Inferior parietal cortex (tissue), 1 donor: ENCODE data around the gene SH3RF1.
"Not testable (repeated sequence)": the region's sequence is repeated elsewhere in the genome, so short reads cannot be mapped to it uniquely, and the experiment has no call there.

ENCODE experiments used
- DNase-seq: peaks from one replicate; pipeline ENCODE4 v3.0.0-alpha.2; 2016; ENCODE audit errors: extremely low spot score

Gene SH3RF1

DNA sequence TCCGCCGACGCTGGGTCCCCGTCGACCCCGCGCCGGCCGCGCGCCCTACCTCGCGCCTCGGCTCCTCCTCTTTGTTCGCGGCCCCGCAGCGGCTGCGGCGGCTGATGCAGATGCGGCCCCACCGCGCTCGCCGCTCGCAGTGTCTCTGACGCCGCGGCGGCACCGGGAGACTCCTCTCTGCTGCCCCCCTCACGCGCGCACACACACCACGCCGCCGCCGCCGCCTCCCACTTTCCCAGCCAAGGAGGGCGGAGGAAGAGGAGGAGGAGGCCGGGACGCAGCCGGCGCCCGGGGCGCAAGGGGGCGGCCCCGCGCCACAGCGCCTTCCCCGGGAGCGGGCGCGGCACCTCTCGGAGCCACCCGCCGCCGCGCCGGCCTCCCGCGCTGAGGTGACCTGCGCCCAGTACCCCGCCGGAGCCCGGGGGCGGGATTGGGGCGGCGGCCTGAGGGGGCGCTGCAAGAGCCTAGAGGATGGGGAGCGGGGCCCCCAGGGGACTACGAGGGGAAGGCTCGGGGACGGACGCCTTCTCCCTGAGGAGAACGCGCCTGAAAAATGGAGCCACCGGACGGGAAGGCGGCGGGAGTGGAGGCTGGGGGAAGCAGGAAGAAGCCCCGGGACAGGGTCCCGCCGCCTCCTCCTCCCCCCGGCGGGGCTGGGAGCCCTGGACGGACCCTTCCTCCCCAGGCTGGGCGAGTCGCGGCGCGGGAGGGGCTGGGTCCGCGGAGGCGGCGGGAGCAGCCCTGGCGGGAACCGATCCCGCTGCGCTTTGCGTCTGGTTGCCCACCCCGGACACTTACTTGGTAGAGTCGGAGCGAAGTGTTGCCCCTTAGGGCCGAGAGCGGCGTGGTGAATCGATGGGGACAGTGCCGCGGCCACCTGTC lies at the start of gene SH3RF1:
Gene SH3RF1 (minus strand): TSS at position 147 of the 882 bp plus-strand sequence. CDS start 1,744 bp downstream, outside the sequence.
- DNase-seq = no peak

DNA sequence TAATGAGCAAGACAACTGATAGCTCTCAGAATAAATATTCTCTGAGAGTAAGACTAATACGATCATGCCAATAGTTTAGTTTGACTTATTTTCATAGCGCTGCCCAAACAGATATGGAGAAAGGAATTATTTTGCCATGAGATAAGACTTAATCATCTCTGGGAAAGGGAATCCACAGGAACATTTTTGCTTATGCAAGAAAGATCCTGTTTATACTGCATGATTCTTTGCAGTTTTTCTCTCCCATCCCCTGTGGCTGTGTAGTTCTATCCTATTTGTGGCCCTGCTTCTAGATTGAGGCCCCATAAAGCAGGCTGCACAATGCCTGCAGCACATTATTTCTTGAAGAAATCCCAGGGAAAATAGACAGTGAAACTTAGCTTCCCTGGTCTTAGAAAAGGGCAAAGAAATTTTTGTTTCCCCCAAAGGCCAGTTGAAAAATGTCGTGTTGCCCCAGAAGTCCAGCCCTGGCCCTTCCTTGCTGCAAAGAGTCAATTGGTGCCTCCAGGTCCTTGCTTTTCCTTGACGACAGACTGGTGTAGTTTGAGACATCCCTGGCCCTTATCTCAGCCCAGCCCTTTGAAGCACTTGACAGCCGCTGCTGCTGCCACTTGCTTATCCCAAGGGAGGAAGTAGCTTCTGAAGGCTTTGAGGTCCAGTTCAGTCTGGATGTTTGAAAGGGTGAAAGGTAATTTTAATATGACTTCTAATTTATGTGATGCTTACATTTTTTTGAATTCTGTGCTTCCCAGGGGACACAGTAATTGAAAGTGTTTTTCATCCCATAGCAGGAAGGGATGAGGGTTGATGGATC lies 45.0 kb upstream of the SH3RF1 start:
- DNase-seq = no peak

DNA sequence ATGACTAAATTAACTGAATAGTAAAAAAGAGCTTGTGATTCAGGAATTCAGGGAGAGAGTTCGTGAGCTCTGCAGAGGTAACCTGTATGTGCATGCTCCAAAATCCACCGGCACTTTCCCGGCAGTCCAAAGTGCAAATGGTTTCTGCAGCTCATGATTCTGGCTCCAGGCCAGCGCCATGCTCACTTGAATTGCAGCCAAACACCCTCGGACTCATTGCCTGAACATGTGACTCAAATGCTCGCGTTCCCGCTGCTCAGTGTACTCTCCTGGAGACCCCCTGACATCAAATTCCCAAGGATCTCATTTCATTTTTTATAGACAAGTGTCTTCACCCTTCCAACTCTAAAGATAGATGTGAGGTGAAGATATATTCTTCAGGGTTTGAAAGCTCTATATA lies 44.1 kb upstream of the SH3RF1 start:
- DNase-seq = peak; percentile 42

DNA sequence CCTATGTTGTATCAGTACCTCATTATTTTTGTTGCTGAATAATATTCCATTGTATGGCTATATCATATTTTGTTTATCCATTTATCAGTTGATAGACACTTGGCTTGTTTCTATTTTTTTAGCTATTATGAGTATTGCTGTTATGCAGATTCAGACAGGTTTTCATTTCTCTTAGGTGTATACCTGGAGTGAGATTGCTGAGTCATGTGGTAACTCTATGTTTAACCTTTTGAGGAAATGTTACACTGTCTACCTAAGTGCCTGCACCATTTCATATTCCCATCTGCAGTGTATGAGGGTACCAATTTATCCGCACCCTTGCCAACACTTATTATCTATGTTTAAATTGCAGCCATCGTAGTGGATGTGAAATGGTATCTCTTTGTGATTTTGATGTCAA lies 43.0 kb upstream of the SH3RF1 start:
- DNase-seq = no peak

DNA sequence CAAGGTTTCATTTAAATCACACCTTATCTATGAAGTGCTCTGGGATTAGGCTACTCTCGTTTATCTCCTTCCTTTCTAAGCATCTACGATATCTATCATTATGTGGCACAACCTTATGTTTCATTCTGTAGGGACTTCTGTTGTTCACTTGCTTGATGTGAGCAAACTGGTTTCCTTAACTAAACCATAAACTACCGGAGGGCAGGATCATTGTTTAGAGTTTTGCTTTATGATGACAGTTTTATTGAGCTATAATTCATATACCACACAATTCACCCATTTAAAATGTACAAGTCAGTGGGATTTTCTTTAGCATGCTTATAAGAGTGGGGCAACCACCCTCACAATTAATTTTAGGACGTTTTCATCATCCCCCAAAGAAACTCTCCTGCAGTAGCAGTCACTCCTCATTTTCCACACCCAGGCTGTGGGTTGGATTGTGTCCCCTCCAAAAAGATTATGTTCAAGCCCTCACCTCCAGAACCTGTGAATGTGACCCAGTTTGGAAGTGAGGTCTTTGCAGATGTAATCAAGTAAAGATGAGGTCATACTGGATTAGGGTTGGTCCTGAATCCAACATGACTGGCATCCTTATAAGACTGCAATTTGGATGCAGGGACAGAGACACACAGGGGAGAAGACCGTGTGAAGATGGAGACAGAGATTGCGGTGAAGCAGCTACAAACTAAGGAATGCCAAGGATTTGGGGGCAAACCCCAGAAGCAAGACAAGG lies 42.1 kb upstream of the SH3RF1 start:
- DNase-seq = no peak

DNA sequence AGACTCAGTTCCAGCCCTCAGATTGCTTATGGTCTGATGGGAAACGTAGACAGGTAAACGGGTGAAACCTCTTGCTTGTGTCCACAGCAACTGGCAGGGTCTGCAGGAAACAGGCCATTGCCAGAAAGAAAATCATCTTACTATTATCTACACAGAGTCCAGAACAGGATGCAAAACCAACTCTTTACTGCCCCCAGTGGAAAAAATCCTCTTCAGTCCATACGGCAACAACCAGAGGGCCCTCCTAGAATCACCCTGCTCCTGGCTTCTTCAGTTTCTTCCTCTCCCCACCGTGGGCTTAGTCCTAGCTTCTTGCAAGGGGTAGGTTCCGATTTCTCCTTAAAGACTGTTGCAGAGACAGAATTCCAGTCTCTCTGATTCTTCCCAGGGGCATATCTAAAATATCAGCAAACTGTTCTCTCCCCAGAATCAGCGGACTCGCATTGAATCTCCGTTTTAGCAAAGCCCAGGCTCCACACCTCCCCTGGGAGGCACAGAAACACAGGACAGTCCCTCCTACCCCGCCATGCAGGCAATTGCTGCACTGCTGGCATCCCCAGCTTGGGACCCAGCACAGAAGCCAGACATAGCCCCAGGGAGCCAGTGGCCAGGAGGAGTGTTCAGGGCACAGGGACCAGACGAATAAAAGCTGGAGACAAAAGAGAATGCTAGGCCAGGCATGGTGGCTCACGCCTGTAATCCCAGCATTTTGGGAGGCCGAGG lies 41.0 kb upstream of the SH3RF1 start:
- DNase-seq = peak; percentile 34

DNA sequence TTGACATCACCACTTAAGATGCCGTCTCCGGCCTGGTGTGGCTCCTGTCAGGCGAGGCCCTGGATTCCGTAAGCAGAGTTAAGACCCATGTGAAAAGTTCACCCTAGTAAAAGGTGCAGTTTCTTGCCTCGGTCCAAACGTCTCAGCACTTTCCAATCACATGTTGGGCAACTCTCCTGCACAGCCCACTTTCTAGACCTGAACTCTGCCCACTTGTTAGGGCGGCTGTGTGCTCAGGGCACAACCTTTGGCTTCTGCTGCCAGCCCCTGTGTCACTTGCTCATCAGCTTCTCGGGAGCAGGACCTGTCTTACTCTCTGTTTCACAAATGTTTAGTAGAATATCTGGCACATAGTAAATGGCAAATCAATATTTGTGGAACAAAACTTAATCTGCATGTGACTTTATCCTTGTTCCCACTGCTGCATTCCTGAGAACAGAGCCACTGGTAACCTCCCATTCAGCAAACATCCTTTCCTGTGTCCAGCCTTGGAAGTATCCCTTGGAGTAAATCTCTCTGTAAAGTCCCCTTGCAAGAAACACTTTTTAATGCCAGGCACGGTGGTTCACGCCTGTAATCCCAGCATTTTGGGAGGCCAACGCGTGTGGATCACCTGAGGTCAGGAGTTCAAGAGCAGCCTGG lies 38.7 kb upstream of the SH3RF1 start:
- DNase-seq = no peak

DNA sequence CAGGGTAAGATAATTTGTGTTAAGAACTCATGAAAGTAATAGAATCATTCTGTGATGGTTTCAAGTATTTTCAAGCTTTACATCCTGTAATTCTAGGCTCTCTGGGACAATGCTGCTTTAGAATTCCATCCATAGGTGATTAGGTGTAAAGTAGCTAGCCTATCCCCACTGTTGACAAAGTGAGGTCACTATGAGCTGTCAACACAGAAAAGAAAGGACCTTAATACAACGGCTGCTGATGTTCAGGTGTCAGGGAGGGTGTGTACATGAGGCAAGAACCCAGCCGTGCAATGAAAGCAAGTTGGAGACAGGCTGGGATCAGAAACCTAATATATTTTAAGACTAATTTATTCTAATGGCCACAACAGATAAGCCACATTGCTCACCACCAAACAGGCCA lies 36.8 kb upstream of the SH3RF1 start:
- DNase-seq = no peak

DNA sequence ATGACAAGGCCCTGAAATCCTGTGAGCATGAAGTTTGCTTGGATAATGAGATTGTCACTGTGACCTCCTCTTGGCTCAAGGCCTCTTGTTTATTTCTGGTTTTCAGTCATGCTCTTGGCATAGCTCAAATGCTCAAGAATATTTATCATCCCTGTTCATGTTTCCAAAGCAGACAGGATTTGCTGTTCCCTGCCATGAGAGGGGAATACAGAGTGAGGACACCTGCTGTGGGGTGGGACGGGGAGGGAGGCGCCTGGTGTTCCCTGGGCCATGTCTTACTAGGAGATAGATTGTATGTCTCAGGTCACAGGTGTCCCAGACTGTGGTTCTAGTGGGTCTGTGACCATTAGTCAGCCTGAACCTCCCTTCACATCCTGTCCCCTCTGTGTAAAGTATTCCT lies 34.9 kb upstream of the SH3RF1 start:
- DNase-seq = no peak

DNA sequence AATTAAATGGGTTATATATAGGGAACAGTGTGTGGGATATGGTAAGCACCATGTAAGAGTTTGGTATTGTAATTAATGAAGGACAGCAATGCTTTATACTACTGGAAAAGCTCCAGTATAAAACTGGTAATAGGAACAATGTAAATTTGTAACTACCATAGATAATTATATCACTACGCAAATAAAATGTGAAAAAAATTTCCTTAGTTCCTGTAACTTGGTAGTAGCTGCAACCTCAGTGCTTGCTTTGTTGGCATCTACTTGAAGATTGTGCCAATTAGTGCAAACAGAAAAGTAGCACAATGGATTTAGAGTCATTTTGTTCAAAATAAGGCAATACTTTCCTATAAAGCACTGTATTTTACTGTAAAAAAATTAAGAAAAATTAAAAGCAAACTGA lies 34.4 kb upstream of the SH3RF1 start:
- no peak for DNase-seq

DNA sequence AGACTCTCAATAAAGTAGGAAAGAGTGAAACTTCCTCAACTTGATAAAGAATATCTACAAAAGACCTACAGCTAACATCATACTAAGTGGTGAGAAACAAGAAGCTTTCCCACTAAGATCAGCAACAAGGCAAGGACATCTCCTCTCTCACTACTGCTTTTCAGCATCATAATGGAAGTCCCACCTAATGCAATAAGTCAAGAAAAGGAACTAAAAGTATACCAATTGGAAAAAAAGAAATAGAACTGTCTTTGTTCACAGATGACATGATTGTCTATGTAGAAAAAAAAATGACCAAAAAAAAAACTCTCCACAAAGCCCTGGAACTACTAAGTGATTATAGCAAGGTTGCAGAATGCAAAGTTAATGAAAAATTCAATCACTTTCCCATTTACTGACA lies 25.1 kb upstream of the SH3RF1 start:
- DNase-seq = no peak

DNA sequence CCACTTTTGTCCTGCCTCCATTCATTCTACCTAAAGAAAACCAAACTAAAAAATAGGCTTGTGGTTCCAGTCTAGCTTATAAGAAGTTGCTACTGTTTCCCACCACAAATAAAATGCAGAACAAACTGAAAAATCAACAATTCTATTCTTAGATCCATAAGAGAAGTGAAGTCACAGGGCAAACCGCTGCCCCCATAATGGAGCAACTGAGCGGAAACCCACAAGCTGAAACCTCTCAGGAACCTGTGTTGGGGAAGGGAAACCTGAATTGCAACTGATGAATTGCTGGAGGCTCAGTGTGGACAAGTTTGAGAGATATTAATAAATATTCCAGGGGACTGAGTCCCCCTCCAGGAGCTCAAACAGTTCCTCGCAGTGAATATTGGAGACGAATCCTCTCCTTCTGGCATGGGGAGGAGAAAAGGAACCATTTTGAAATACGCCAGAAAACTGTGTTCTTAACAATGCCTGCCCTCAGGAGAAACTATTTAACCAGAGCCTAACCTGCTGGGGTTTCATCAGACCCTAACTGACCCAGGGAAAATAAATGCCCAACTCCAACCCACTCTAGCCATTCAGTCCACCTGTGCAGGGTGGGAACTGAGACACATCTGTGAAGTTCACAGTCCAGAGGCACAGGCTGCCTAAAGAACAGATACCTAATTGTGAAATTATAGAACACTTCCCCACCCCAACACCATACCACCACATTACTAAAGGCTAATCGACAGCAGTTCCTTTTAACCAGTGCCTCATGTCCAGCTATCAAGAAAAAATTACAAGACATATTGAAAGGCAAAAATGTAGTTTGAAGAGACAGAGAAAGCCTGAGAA lies 22.8 kb upstream of the SH3RF1 start:
- DNase-seq = no peak

DNA sequence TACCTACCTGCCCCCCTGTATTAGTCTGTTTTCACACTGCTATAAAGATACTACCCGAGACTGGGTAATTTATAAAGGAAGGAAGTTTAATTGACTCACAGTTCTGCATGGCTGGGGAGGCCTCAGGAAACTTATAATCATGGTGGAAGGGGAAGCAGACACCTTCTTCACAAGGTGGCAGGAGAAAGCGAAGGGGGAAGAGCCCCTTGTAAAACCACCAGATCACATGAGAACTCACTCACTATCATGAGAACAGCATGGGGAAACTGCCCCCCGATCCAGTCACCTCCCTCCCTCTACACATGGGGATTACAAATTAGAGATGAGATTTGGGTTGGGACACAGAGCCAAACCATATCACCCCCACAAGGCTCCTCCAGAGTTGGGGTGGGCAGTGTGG lies 17.2 kb upstream of the SH3RF1 start:
- not testable (repeated sequence) for DNase-seq

DNA sequence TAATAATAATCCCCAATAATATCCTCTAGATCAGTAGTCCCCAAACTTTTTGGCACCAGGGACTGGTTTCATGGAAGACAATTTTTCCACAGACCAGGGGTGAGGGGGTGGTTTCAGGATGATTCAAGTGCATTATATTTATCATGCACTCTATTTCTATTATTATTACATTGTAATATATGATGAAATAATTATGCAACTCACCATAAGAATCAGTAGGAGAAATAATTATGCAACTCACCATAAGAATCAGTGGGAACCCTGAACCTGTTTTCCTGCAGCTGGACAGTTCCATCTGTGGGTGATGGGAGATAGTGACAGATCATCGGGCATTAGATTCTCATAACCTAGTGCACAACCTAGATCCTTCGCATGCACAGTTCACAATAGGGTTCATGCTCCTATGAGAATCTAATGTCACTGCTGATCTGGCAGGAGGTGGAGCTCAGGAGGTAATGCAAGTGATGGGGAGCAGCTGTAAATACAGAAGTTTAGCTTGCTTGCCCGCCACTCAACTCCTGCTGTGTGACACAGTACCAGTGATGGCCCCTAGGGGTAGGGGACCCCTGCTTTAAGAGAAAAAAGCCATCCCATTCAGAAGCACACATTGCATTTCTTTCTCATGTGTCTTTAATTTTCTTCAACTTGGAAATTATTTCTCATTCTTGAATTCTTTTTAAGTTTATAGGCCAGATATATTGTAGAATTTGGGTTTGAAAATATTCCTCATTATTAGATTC lies 16.0 kb upstream of the SH3RF1 start:
- DNase-seq = no peak

DNA sequence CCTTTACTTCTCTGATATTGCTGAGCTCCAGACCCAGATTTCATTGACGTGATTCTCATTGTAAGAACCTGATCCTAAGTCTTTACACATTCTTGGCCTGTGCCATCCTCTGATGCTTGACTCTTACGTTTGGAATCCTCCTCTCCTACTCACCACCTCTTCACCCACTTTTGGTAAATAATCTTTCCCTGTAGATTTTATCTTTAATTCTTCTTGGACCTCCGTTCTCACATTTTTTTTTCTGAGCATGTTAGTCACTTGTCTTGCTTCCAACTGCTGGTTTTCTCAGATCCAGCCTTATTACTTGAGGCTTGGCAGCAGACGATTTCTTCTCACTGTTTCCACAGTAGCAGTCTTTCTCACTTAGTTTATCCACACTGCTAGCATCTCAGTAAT lies 12.4 kb upstream of the SH3RF1 start:
- no peak for DNase-seq

DNA sequence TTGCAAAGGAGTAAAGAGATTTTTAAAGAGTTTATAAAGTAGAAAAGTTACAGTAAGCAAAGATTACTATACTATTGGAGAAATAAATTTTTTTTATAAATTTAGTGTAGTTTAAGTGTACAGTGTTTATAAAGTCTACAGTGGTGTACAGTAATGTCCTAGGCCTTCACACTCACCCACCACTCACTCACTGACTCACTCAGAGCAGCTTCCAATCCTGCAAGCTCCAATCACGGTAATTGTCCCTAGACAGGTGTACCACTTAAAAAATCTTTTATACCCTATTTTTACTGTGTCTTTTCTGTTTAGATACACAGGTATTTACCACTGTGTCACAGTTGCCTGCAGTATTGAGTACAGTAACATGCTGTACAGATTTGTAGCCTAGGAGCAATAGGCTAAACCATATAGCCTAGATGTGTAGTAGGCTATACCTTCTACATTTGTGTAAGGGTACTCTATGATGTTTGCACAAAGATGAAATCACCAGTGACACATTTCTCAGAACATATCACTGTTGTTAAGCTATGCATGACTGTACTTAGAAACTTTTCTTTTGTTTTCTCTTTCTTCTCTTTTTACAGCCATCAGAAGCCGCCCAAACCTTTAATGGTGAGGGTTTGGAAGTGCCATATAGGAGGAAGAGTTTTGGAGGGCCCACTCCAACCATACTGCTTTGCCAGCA lies 11.8 kb upstream of the SH3RF1 start:
- DNase-seq = no peak

DNA sequence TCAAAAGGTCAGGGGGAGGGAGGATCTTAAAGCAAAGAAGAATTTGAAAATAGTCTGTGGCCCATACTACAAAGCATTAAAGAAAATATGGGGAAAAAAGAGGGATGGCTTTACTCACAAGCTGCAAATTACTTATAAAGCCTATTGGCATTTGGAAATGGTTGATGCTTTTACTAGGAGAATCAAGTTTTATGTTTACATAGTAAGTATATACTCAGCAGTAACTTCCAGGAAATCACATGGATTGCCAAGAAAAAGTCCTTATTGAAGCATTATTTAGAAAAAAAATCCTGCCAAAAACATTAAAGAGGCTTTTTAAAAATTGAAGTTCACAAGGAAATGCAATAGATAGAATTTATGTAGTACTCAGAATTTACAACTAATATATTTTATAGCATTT lies 8.4 kb upstream of the SH3RF1 start:
- no peak for DNase-seq

DNA sequence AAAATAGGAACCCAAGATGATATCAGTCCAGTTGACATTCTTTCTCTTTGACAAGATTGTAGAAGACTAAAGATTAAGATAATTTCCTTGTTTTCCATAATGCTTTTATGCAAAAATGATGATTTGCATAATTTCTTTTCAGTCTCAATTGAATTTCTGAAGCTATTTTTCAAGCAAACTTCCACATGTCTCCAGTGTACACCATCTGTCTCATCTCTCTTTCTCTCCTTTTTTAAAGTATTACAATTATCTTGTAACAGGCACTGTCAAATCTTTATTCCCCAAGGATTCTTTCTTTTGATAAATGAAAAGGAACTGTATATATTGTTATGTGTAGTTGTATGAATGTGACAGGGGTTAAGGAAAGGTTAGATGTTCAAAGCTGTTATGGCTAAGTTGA lies 7.9 kb upstream of the SH3RF1 start:
- no peak for DNase-seq

DNA sequence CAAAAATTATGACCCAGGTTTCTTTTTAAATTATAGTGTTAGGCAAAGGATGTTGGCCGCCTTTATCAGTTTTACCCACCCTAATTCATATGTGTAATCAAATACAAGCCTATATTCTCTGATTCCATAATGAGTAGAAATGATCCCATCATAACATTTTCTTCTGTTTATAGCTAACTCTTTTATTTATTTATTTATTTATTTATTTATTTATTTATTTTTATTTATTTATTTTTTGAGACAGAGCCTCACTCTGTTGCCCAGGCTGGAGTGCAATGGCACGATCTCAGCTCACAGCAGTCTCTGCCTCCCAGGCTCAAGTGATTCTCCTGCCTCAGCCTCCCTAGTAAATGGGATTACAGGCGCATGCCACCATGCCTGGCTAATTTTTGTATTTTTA lies 7.1 kb upstream of the SH3RF1 start:
- DNase-seq = not testable (repeated sequence)
